Measurements from ENCODE around the gene FAM117A. TPM values are rescaled to one million over a fixed set of nuclear protein-coding genes. Genes with fewer than 3 reads are reported as not detected.

FAM117A gene
- total and polyA plus RNA-seq, 2 donors (not counting 1 experiment from before 2014, with no cell fraction given) = 93.4 to 162 TPM

DNA sequence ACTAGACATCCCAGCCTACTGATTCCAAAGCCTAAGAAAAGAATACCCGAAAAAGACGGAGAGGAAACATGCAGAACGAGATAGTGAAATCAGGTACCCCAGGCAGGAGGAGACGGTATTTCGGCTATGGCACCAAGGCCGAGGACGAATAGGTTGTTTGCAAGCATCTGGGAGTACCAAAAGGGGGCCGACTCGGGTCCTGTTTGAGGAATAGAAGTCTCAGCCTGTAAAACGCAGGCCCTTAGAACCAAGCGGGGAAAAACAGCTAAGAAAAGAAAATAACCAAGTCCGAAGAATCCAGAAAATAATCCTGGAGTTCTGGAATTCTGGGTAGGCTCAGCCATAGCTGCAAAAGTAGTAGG lies 56.7 kb downstream of the FAM117A start:
- Histone ChIP-seq H3K27me3 (replicated peaks in 1 of 4; ENCODE audit: control extremely low read depth in 1 of 4, control insufficient read depth in 3 of 4, insufficient read depth in 4 of 4, low read length in 3 of 4) (no peaks in the 10 kb centered on the region), H3K79me2 (ENCODE audit: control insufficient read depth, insufficient read depth, low read length) (peaks cover 22% of the 10 kb centered on the region), H3K4me1 (ENCODE audit: control insufficient read depth in 2 of 2, insufficient read depth in 2 of 2, low read length in 2 of 2) (peaks cover 19 to 25% of the 10 kb centered on the region in 2 donors), H3K9me3 (ENCODE audit: control extremely low read depth in 1 of 3, control insufficient read depth in 2 of 3, insufficient read depth in 1 of 3, low read length in 2 of 3) (no peaks in the 10 kb centered on the region), H3K4me3 (ENCODE audit: control extremely low read depth in 1 of 5, extremely low read depth in 1 of 5, insufficient read depth in 1 of 5, low read depth in 2 of 5, low read length in 4 of 5) (peak overlapping the region; percentile 61 to 94 (median 84)), H3K4me2 (replicated peaks; ENCODE audit: low read depth, low read length, poor library complexity, severe bottlenecking) (peak overlapping the region; percentile 84), H4K20me1 (ENCODE audit: control insufficient read depth, insufficient read depth, low read length, poor library complexity, severe bottlenecking) (peaks cover 7% of the 10 kb centered on the region), H2AFZ (ENCODE audit: insufficient read depth, low read depth, low read length, poor library complexity, severe bottlenecking) (peak overlapping the region; percentile 95), H3K36me3 (replicated peaks in 1 of 2; ENCODE audit: control extremely low read depth in 1 of 2, control insufficient read depth in 1 of 2, extremely low read depth in 1 of 2, insufficient read depth in 2 of 2, low read length in 1 of 2) (peaks cover 0 to 56% of the 10 kb centered on the region in 2 experiments), H3K27ac (ENCODE audit: low read length in 2 of 2) (peak overlapping the region; percentile 68 to 93), H3K9ac (ENCODE audit: low read length) (peak overlapping the region; percentile 96)
- DNase-seq (peak; percentile 52), ATAC-seq (ENCODE audit: low read depth) (no peak)
- ChIA-PET CTCF (interaction anchor here (0.7 to 24.9 kb wide), 14 partner anchors 10 to 138 kb away, joined by 3 to 485 read pairs (median 15); partner anchors contain the start of genes FAM117A, KAT7 and NXPH3), POLR2A (interaction anchor here (0.7 to 3.2 kb wide), 8 partner anchors 11 to 113 kb away, joined by 3 to 23 read pairs (median 6); partner anchors contain the start of genes FAM117A and KAT7)
- WGBS (ENCODE audit: insufficient coverage) = 2% methylated on average over 12 of the region's 12 CpGs
- no peaks in the 10 kb centered on the region for H3K27me3 Mint-ChIP-seq
- TF ChIP-seq, protein P1, sequence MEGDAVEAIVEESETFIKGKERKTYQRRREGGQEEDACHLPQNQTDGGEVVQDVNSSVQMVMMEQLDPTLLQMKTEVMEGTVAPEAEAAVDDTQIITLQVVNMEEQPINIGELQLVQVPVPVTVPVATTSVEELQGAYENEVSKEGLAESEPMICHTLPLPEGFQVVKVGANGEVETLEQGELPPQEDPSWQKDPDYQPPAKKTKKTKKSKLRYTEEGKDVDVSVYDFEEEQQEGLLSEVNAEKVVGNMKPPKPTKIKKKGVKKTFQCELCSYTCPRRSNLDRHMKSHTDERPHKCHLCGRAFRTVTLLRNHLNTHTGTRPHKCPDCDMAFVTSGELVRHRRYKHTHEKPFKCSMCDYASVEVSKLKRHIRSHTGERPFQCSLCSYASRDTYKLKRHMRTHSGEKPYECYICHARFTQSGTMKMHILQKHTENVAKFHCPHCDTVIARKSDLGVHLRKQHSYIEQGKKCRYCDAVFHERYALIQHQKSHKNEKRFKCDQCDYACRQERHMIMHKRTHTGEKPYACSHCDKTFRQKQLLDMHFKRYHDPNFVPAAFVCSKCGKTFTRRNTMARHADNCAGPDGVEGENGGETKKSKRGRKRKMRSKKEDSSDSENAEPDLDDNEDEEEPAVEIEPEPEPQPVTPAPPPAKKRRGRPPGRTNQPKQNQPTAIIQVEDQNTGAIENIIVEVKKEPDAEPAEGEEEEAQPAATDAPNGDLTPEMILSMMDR (IDR thresholded peaks at IDR 0.05) = no peak
- no peak for TF ChIP-seq EZH2 (IDR thresholded peaks at IDR 0.05; ENCODE audit: borderline replicate concordance, insufficient read depth, low read depth, low read length, poor library complexity, severe bottlenecking)
- intact Hi-C loops (cut with micrococcal nuclease) = loop anchor here (10.0 kb wide), 2 partner anchors 212 to 292 kb away; partner anchors contain the start of genes NGFR and PHB1
- H3K9me3 Mint-ChIP-seq (ENCODE audit: insufficient read depth) = no peaks in the 10 kb centered on the region
- H3K27ac Mint-ChIP-seq = peak overlapping the region; percentile 93
- H3K4me1 Mint-ChIP-seq = peaks cover 31% of the 10 kb centered on the region
- peak overlapping the region; percentile 88 for H3K4me3 Mint-ChIP-seq

DNA sequence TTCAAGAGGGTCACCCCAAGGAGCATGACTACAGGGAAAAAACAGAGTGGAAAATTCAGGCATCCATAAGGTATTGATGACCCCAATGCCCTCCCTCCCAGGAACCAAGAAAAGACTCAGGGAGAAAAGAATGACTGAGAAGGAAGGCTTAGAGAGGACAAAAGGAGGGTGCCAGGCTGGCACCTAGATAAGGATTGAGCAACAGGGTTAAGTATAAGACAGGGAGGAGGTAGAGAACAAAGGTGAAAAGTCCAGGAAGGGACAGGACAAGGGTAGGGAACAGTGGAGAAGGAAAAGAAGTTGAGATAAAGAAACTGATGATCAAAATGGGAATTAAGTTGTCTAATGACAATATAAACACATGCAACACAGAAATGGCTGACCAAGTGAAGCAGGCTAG lies 58.7 kb downstream of the FAM117A start:
- H3K27ac Mint-ChIP-seq = no peak overlapping the region
- Histone ChIP-seq H3K4me3 (ENCODE audit: control extremely low read depth in 1 of 5, extremely low read depth in 1 of 5, insufficient read depth in 1 of 5, low read depth in 2 of 5, low read length in 4 of 5) (no peak overlapping the region), H3K27me3 (replicated peaks in 1 of 4; ENCODE audit: control extremely low read depth in 1 of 4, control insufficient read depth in 3 of 4, insufficient read depth in 4 of 4, low read length in 3 of 4) (no peaks in the 10 kb centered on the region), H2AFZ (ENCODE audit: insufficient read depth, low read depth, low read length, poor library complexity, severe bottlenecking) (no peak overlapping the region), H3K79me2 (ENCODE audit: control insufficient read depth, insufficient read depth, low read length) (peaks cover 22% of the 10 kb centered on the region), H3K4me2 (replicated peaks; ENCODE audit: low read depth, low read length, poor library complexity, severe bottlenecking) (no peak overlapping the region), H3K9ac (ENCODE audit: low read length) (no peak overlapping the region), H3K9me3 (ENCODE audit: control extremely low read depth in 1 of 3, control insufficient read depth in 2 of 3, insufficient read depth in 1 of 3, low read length in 2 of 3) (no peaks in the 10 kb centered on the region), H3K36me3 (replicated peaks in 1 of 2; ENCODE audit: control extremely low read depth in 1 of 2, control insufficient read depth in 1 of 2, extremely low read depth in 1 of 2, insufficient read depth in 2 of 2, low read length in 1 of 2) (peaks cover 0 to 59% of the 10 kb centered on the region in 2 experiments), H4K20me1 (ENCODE audit: control insufficient read depth, insufficient read depth, low read length, poor library complexity, severe bottlenecking) (peaks cover 7% of the 10 kb centered on the region), H3K4me1 (ENCODE audit: control insufficient read depth in 2 of 2, insufficient read depth in 2 of 2, low read length in 2 of 2) (peaks cover 19 to 25% of the 10 kb centered on the region in 2 donors), H3K27ac (ENCODE audit: low read length in 2 of 2) (no peak overlapping the region)
- no peak for DNase-seq
- intact Hi-C loops (cut with micrococcal nuclease) = loop anchor here (10.0 kb wide), 2 partner anchors 210 to 290 kb away; partner anchors contain the start of genes NGFR and PHB1
- TF ChIP-seq EZH2 (IDR thresholded peaks at IDR 0.05; ENCODE audit: borderline replicate concordance, insufficient read depth, low read depth, low read length, poor library complexity, severe bottlenecking) = no peak
- TF ChIP-seq, protein P1 (IDR thresholded peaks at IDR 0.05) = no peak
- ATAC-seq (ENCODE audit: low read depth) = no peak
- H3K4me3 Mint-ChIP-seq = peak overlapping the region; percentile 20
- H3K4me1 Mint-ChIP-seq = peaks cover 31% of the 10 kb centered on the region
- ChIA-PET POLR2A (no interaction called here), CTCF (interaction anchor here (0.6 to 24.9 kb wide), 5 partner anchors 8 to 136 kb away, joined by 3 to 485 read pairs (median 4); partner anchors contain the start of genes FAM117A and NXPH3)
- H3K27me3 Mint-ChIP-seq = no peaks in the 10 kb centered on the region
- no peaks in the 10 kb centered on the region for H3K9me3 Mint-ChIP-seq (ENCODE audit: insufficient read depth)

Measured in B cell (primary cell).